Left lung (tissue), 10 donors: ENCODE results near the gene WDR1. TPM values are rescaled to one million over a fixed set of nuclear protein-coding genes. Genes with fewer than 3 reads are reported as not detected.

Source experiments
- ATAC-seq: fragments of 200-7000 bp; cut with Tn5 transposase; one replicate; pipeline ENCODE4 v1.9.1; 2020; ENCODE audit warnings: moderate library complexity
- DNase-seq, 4 donors: peaks; one replicate each; pipeline ENCODE4 v3.0.0-alpha.2; 2013 to 2020
- H3K27ac ChIP-seq, 2 donors: fragments of 200-600 bp; sonication (generic) in 1 of 2; one replicate each; pipeline versions ENCODE4 v1.5.0 to v1.8.0; 2020 to 2021
- H3K27me3 ChIP-seq, 2 donors: fragments of 200-600 bp; sonication (generic) in 1 of 2; one replicate each; pipeline versions ENCODE4 v1.5.0 to v1.8.0; 2020 to 2021
- H3K36me3 ChIP-seq, 2 donors: fragments of 200-600 bp; sonication (generic) in 1 of 2; one replicate each; pipeline versions ENCODE4 v1.5.0 to v1.8.0; 2020 to 2021
- H3K4me1 ChIP-seq, 2 donors: fragments of 200-600 bp; one replicate each; pipeline ENCODE4 v1.8.0; 2021
- H3K4me3 ChIP-seq, 2 donors: fragments of 200-600 bp; sonication (generic) in 1 of 2; one replicate each; pipeline versions ENCODE4 v1.5.0 to v1.8.0; 2020 to 2021; ENCODE audit warnings: mild to moderate bottlenecking in 1 of 2
- H3K9me3 ChIP-seq, 2 donors: fragments of 200-600 bp; sonication (generic) in 1 of 2; one replicate each; pipeline versions ENCODE4 v1.5.0 to v1.8.0; 2020 to 2021
- CTCF ChIP-seq, 2 donors: fragments of 200-600 bp; sonication (generic) in 1 of 2; IDR thresholded peaks; one replicate each; pipeline versions ENCODE4 v1.5.0 to v1.8.0; 2021; ENCODE audit warnings: antibody characterized with exemption in 2 of 2
- intact Hi-C, 2 donors: fragments of 100-400 bp; cut with DNase I; formaldehyde crosslinking; loops; one replicate each; pipeline versions ENCODE4 v1.11.2 to v1.14.2; 2022
- polyA plus RNA-seq, 6 donors: library from polyadenylated mRNA; unstranded; fragments of 120-200 nt; gene quantifications; one replicate each; pipeline ENCODE4 v1.2.1, GENCODE V29; 2013; ENCODE audit not compliant: insufficient read length in 6 of 6
- total RNA-seq, 2 donors: library from RNA; stranded (reverse); fragmentation: NEBNext Ultra II Directional; extraction: Animal tissue kit (Norgen Biotek cat#: 25700); gene quantifications; one replicate each; pipeline ENCODE4 v1.2.1, GENCODE V29; 2021
- donor health status: DM: no; HTN: yes; CAD: no.
- donor health status: DM: no; HTN: no; CAD: no.

The WDR1 gene
- total and polyA plus RNA-seq, 8 donors = 133 to 303 (median 157) TPM

- TF ChIP-seq CTCF (IDR thresholded peaks at IDR 0.05) = no peak
- Histone ChIP-seq H3K4me3 (no peak overlapping the region), H3K27ac (peak overlapping the region; percentile 66 to 74), H3K4me1 (peaks cover 54 to 97% of the 10 kb centered on the region in 2 donors), H3K36me3 (peaks cover 0 to 71% of the 10 kb centered on the region in 2 donors), H3K9me3 (no peaks in the 10 kb centered on the region), H3K27me3 (no peaks in the 10 kb centered on the region)
- DNase-seq (peak in 2 of 4 donors; percentile 71 to 76), ATAC-seq (peak; percentile 87)
- intact Hi-C loops = no loop called here
These were observed 10.1 kb downstream of the WDR1 start for GRCh38 chr4:10106421-10107039.

- intact Hi-C loops = no loop called here
- no peaks in the 10 kb centered on the region for H3K27me3 ChIP-seq
- H3K27ac ChIP-seq = peak overlapping the region; percentile 66 to 74
- DNase-seq (no peak), ATAC-seq (no peak)
- H3K4me3 ChIP-seq = no peak overlapping the region
- TF ChIP-seq CTCF (IDR thresholded peaks at IDR 0.05) = no peak
- peaks cover 0 to 70% of the 10 kb centered on the region in 2 donors for H3K36me3 ChIP-seq
- H3K9me3 ChIP-seq = no peaks in the 10 kb centered on the region
- peaks cover 54 to 97% of the 10 kb centered on the region in 2 donors for H3K4me1 ChIP-seq
These were observed 10.7 kb downstream of the WDR1 start for GRCh38 chr4:10105920-10106319.

GRCh38 chr4:10105421-10105820, 11.2 kb downstream of the WDR1 start:
- peak overlapping the region; percentile 28 to 74 for H3K27ac ChIP-seq
- no peak overlapping the region for H3K4me3 ChIP-seq
- intact Hi-C loops = no loop called here
- H3K9me3 ChIP-seq = no peaks in the 10 kb centered on the region
- H3K27me3 ChIP-seq = no peaks in the 10 kb centered on the region
- no peak for ATAC-seq
- H3K4me1 ChIP-seq = peaks cover 51 to 97% of the 10 kb centered on the region in 2 donors
- no peak for DNase-seq
- TF ChIP-seq CTCF (IDR thresholded peaks at IDR 0.05) = no peak
- peaks cover 0 to 70% of the 10 kb centered on the region in 2 donors for H3K36me3 ChIP-seq

- no peak for TF ChIP-seq CTCF (IDR thresholded peaks at IDR 0.05)
- peaks cover 0 to 70% of the 10 kb centered on the region in 2 donors for H3K36me3 ChIP-seq
- intact Hi-C loops = no loop called here
- no peaks in the 10 kb centered on the region for H3K9me3 ChIP-seq
- peak overlapping the region in 1 of 2 donors; percentile 28 for H3K27ac ChIP-seq
- DNase-seq (no peak), ATAC-seq (no peak)
- H3K4me1 ChIP-seq = peaks cover 46 to 92% of the 10 kb centered on the region in 2 donors
- H3K27me3 ChIP-seq = no peaks in the 10 kb centered on the region
- H3K4me3 ChIP-seq = no peak overlapping the region
These were observed 11.7 kb downstream of the WDR1 start for GRCh38 chr4:10104991-10105276.

- no peak for TF ChIP-seq CTCF (IDR thresholded peaks at IDR 0.05)
- H3K4me3 ChIP-seq = no peak overlapping the region
- no peak for ATAC-seq
- H3K36me3 ChIP-seq = peaks cover 0 to 70% of the 10 kb centered on the region in 2 donors
- no peaks in the 10 kb centered on the region for H3K9me3 ChIP-seq
- peaks cover 41 to 92% of the 10 kb centered on the region in 2 donors for H3K4me1 ChIP-seq
- DNase-seq = peak in 1 of 4 donors; percentile 41
- no peaks in the 10 kb centered on the region for H3K27me3 ChIP-seq
- H3K27ac ChIP-seq = peak overlapping the region in 1 of 2 donors; percentile 28
- intact Hi-C loops = no loop called here
These were observed 12.2 kb downstream of the WDR1 start for GRCh38 chr4:10104211-10104990.
